RWPE2 (cell line): ENCODE measurements around the gene GRIP2.

Experiments
- ATAC-seq: fragments of 200-7000 bp; cut with Tn5 transposase; 3 replicates; pipeline ENCODE4 v1.9.1; 2021; ENCODE audit warnings: low read depth
- DNase-seq: peaks from one replicate; pipeline ENCODE4 v3.0.0-alpha.2; 2020; ENCODE audit warnings: low spot score
- H3K27ac ChIP-seq: fragments of 450-650 bp; 2 replicates; pipeline ENCODE4 v1.5.1; 2017; ENCODE audit warnings: mild to moderate bottlenecking; ENCODE audit not compliant: poor library complexity, severe bottlenecking
- H3K27me3 ChIP-seq: fragments of 250-450 bp; sonication (Bioruptor Pico); 2 replicates; pipeline ENCODE4 v1.5.1; 2021; ENCODE audit warnings: mild to moderate bottlenecking, moderate library complexity; ENCODE audit not compliant: insufficient read depth, poor library complexity, severe bottlenecking
- H3K36me3 ChIP-seq: fragments of 250-450 bp; sonication (Bioruptor Pico); 2 replicates; pipeline ENCODE4 v1.5.1; 2020; ENCODE audit warnings: low read depth, mild to moderate bottlenecking, moderate library complexity
- H3K4me1 ChIP-seq: fragments of 250-450 bp; sonication (Bioruptor Pico); 2 replicates; pipeline ENCODE4 v1.5.1; 2021; ENCODE audit warnings: mild to moderate bottlenecking, moderate library complexity; ENCODE audit not compliant: insufficient read depth, poor library complexity, severe bottlenecking
- H3K4me3 ChIP-seq: fragments of 250-450 bp; sonication (Bioruptor Pico); 2 replicates; pipeline ENCODE4 v1.5.1; 2021; ENCODE audit warnings: mild to moderate bottlenecking, moderate library complexity; ENCODE audit not compliant: severe bottlenecking
- H3K9me3 ChIP-seq: fragments of 250-450 bp; sonication (Bioruptor Pico); 2 replicates; pipeline ENCODE4 v1.5.1; 2021; ENCODE audit warnings: mild to moderate bottlenecking, moderate library complexity; ENCODE audit not compliant: severe bottlenecking
- CTCF ChIP-seq: fragments of 450-650 bp; IDR thresholded peaks from one replicate; pipeline ENCODE4 v1.5.1; 2017; ENCODE audit warnings: mild to moderate bottlenecking, moderate library complexity; ENCODE audit not compliant: poor library complexity, severe bottlenecking

Gene GRIP2

GRCh38 chr3:14537590-14538450 lies 2.3 kb downstream of the GRIP2 start:
- no peak for ATAC-seq

GRCh38 chr3:14536837-14537589 lies 3.1 kb downstream of the GRIP2 start:
- Histone ChIP-seq H3K9me3 (no peaks in the 10 kb centered on the region), H3K36me3 (no peaks in the 10 kb centered on the region), H3K27ac (no peak overlapping the region), H3K27me3 (no peaks in the 10 kb centered on the region), H3K4me3 (no peak overlapping the region), H3K4me1 (no peaks in the 10 kb centered on the region)
- TF ChIP-seq CTCF, result no peak
- ATAC-seq, result no peak
- DNase-seq, result no peak

More at GRCh38 chr3:14537590-14538450, 2.3 kb downstream of the GRIP2 start:
- H3K9me3 ChIP-seq, result no peaks in the 10 kb centered on the region
- no peaks in the 10 kb centered on the region for H3K4me1 ChIP-seq
- H3K4me3 ChIP-seq, result no peak overlapping the region
- H3K27ac ChIP-seq, result no peak overlapping the region
- H3K36me3 ChIP-seq, result no peaks in the 10 kb centered on the region
- no peak for TF ChIP-seq CTCF
- DNase-seq, result no peak
- no peaks in the 10 kb centered on the region for H3K27me3 ChIP-seq

DNA sequence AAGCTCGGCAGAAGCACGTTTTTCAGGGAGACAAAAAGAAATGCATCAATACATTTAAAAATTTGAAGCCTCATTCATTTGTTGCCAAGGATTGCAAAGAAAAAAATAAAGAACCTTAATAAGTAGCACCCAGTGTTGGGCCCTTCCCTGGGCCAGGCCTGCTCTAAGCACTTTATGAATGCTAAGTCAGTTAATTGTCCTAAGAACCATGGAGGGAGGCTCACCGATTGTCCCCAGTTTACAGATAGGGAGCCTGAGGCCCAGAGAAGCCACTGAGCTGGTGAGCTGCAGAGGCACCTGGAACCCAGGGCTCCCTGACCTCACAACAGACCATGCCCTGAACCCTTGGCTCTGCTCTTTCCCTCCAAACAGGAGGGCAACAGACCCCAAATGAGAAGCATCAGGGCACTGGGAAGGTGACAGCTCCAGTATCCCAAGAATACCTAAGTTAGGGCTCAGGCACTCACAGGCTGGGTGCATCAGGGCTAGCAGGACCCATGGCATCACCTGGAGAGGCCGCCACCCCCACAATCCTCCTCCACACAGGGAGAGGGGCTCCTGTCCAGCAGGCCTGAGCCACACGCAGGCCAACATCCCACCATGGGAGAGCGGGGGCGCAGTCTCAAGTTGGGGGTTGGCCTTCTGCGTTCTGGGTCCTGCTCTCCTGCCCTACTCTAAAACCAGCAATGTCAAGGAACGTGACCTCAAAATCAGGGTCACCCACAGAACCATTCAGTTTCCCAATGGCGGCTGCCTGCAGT lies 3.9 kb downstream of the GRIP2 start:
- Histone ChIP-seq H3K27ac (no peak overlapping the region), H3K4me1 (no peaks in the 10 kb centered on the region), H3K36me3 (no peaks in the 10 kb centered on the region), H3K9me3 (no peaks in the 10 kb centered on the region), H3K27me3 (no peaks in the 10 kb centered on the region), H3K4me3 (no peak overlapping the region)
- ATAC-seq, result no peak
- TF ChIP-seq CTCF, result no peak
- DNase-seq, result no peak

DNA sequence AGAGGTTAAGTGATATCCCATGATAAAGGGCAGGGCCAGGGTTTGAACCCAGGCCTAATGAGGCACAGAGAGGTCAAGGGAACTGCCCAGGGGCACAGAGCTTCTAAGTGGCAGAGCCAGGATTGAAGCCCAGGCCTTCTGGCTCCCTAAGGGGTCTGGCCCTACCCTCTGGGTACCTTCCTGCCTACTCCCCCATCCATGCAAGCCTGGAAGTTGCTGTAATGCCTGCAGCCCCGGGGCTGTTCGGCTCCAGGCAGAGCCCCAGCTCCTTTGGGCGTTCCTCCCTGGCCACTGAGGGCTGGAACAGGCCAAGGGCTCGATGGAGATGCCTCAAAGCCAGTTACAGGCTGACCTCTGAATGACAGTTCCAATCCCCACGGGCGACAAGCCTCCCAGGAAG lies 4.5 kb downstream of the GRIP2 start:
- Histone ChIP-seq H3K27ac (no peak overlapping the region), H3K27me3 (no peaks in the 10 kb centered on the region), H3K4me1 (no peaks in the 10 kb centered on the region), H3K36me3 (no peaks in the 10 kb centered on the region), H3K4me3 (no peak overlapping the region), H3K9me3 (no peaks in the 10 kb centered on the region)
- no peak for TF ChIP-seq CTCF
- DNase-seq (no peak), ATAC-seq (no peak)
